NCI-H2107 treated with DMSO at 0.1 percent for 48 hours (cell line): ENCODE data around the gene SART3.
"Not testable (repeated sequence)": the region's sequence is repeated elsewhere in the genome, so short reads cannot be mapped to it uniquely, and the experiment has no call there.

Experiments used
- DNase-seq: peaks from one replicate; lab custom pipeline; 2025; ENCODE audit not compliant: unreplicated experiment; lab: John Stamatoyannopoulos, UW

The SART3 gene

DNA sequence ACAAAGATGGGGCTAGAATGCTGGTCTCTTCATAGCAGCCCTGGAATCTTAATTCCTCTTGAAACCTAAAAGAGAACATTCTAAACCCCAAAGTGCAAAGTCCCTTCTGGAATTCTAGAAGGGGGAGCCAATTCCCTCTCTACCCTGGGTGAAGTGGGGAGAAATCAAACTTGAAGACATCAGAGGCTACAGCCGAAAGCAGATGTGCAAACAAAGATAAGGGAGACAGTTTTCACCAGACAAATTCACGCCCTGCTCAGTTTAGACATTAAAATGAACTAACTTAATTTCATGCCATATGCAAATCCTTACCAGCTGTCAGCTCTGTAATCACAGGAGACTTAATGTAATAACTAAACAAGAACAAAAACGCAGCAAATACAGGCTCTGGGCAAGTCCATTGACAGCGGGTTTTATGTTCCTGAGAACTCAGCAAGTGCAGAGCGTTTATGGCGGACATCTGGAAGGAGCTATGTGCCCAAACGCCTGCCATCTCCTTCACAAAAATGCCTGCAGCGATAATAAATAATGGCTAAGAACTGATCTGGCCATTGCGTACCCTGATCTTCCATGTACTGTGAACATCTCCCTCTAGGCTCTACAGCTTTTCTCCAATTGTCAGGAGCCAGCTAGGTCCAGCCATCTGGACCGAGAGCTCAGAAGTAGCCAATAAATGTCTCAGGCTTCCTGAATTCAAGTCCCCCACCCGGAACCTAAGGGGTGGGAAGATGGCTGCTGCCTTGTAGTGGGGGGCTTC is 65.0 kb downstream of the SART3 start:
- no peak for DNase-seq

DNA sequence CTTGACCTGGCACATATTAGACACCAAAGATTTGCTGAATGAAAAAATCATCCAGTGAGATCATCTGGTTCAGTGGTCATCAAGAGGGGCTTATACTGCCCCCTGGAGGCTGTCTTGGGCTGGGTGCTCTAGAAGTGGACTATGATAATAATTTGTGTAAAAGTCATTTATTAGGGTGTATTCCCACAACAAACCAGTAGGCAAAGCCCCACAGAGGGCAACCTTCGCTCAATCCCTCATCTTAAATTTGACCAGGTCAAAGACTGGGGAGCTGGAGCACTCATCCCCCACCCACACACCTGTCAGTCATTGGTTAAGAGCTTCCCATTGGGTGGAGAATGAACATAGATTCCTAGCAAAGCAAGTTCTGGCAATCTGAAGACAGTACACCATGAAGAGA is 65.9 kb downstream of the SART3 start:
- no peak for DNase-seq

DNA sequence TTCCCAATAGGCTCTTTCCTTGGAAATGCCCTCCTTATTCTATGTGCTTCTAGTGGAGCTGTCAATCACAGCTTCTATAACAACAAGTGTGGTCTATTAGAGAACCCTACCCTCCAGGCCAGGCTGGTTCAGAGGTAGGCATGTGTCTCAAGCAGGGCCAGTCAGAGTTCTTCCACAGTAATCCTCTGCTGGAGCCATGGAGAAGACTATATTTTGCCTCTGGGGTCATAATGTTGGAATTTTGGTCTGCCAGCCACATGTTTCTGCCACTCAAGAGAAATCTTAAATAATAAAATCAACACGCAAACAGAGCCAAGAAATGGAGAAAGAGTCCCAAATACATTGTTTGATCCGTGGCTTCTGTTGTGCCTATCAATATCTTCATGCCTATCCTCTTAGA is 69.7 kb downstream of the SART3 start:
- DNase-seq: no peak

DNA sequence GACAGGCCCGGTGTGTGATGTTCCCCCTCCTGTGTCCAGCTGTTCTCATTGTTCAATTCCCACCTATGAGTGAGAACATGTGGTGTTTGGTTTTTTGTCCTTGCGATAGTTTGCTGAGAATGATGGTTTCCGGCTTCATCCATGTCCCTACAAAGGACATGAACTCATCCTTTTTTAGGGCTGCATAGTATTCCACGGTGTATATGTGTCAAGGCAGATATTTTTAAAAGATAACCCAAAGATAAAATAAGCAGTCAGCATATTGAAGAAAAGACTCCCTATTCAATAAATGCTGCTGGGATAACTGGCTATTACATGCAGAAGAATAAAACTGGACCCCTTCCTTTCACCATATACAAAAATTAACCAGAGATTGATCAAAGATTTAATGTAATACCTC is 73.9 kb downstream of the SART3 start:
- not testable (repeated sequence) for DNase-seq

DNA sequence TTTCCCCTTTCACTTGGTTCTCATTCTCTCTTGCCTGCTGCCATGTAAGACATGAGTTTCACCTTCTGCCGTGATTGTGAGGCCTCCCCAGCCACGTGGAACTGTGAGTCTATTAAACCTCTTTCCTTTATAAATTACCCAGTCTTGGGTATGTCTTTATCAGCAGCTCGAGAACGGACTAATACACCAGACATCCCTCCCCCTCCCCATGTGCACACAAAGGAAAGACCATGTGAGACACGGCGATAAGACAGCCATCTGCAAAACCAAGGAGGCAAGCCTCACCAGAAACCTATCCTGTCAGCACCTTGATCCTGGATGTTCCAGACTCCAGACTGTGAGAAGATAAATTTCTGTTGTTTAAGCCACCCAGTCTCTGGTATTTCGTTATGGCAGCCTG is 75.6 kb downstream of the SART3 start:
- not testable (repeated sequence) for DNase-seq

DNA sequence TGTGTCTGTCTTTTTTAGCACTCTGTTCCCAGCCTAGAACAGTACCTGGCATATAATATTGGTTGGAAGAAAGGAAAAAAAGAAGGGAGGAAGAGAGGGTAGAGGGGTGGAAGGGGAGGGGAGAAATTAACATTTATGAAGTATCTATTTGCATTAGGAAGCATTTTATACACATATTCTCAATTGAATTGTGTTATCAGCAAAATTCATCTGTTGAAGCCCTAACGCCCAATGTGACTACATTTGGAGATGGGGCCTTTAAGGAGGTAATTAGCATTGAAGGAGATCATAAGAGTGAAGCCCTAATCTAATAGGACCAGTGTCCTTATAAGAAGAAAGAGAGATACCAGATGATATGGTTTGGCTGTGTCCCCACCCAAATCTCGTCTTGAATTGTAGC is 76.1 kb downstream of the SART3 start:
- no peak for DNase-seq

DNA sequence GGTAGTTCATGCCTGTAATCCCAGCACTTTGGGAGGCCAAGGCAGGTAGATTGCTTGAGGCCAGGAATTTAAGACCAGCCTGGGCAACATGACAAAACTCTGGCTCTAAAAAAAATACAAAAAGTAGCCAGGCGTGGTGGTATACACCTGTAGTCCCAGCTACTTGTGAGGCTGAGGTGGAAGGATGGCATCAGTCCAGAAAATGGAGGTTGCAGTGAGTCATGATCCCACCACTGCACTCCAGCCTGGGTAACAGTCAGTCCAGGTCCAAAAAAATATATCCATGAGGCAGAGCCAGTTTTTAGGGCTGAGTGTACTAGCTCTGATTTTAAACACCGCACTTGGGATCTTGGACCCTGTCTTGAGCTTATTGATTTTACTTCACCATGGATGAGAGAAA is 76.5 kb downstream of the SART3 start:
- DNase-seq: no peak

DNA sequence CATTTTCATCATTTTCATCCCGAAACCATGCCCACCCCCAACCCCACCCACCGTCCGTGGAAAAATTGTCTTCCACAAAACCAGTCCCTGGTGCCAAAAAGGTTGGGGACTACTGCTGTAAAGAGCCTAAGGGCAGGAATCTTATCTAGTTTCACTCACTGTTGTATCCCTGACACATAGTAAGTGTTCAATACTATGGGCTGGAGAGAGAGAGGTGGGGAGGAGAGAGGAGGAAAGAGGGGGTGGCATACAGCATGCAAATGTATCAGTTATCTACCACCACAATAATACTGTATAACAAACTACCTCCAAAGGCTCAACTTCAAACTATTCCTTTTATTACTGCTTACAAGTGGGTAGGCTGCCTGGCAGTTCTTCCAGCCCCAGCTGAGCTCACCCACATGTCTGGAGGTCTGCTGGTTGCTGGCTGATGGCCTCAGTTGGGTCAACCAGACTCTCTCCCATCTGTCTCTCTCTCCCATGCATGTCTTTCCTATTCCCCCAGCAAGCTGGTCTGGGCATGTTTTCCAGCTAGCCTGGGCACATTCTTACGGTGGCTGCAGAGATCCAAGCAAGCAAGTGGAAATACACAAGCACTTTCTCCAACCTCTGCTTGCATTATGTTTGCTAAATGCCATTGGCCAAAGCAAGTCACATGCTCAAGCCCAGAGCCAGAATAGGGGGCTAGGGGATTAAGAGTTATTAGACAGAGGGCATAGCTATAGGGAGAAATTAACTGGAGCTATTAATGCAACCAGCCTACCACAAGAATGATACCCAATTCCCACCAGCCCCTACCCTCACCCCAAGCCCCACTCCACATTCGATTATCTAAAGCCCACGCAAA is 77.5 kb downstream of the SART3 start:
- DNase-seq: no peak

DNA sequence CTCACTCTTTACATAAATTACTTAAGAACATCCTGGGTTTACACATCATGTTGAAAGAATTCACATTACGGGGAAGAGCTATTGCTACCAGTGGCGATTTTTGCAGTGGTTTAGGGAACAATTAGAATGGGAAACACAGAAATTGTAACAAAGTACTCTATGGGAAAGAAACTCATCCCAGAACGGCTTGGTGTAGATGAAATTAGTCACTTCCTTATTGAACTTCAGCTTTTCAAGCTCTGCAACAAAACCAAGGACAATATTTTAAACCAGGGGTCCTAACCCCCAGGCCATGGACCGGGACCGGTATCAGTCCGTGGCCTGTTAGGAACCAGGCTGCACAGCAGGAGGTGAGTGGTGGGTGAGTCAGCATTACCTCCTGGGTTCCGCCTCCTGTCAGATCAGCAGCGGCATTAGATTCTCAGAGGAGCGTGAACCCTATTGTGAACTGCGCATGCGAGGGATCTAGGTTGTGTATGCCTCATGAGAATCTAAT is 78.2 kb downstream of the SART3 start:
- DNase-seq: no peak

DNA sequence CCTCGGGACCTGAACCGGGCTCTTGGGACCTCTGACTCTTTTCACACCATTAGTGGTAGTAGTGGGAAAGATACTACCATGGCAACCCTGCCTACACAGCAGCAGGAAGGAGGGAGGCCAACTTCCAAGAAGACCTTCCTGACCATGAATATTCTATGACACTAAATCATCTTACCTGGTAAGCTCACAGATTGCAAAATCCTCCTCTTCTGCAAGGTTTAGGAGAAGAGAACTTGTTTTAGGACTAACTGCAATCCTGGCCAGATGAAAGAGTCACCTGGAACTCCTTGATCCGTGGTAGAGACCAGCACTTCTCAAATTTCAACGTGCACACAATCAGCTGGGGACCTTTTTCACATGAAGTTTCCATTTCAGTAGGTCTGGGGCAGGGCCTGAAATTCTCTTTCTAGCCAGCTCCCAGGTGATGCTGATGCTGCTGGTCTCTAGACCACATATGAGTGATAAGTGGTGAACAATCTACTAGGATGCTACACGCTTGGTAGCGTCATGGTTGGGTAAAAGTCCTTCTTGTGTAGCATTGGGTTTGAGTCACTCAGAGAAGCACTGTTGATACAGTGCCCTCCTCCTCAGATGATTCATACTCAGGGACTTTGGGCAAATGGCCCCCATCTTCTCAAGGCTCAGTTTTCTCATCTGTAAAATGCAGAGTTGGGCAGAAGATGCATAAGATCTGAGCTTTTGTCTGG is 81.5 kb downstream of the SART3 start:
- no peak for DNase-seq

DNA sequence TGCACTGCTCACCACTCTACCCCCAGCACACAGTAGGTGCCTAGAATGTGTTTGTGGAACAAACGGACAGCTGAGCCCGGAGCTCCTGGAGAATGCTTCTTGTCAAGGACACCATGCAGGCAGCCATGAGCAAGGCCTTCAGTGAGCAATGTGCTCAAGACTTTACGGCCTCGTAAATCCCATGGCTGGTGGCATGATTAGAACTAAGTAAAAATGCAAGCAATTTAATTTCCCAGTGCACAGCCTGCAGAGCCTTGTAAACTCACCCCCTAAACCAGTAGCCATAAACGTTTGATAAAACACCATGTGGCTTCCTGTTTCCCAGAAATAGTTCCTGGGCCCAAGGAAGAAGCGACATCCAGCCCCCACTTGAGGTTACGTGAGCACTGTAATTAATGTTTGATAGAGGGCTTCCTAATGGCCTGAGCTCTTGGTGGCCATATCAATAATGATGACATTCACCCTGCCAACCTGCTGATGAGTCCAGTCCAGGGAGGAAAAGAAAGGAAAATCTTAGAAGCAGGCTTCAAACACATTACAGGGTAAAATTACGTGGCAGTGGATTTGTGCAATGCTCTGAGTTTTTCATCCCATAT is 82.3 kb downstream of the SART3 start:
- no peak for DNase-seq

DNA sequence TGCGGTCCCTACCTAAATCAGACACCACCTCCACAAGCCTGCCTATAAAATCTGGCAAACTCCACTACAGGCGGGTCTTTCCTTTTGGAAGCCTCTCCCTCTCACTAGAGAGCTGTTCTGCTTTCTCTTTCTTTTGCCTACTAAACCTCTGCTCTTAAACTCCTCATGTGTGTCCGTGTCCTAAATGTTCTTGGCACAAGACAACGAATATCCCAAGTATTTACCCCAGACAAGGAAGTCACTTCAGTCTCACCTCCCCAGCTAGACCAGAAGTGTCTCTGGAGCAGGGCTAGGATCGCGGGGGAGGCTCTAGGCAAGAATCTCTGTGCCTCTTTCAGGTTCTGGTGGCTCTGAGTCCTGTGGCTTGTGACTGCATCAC is 83.1 kb downstream of the SART3 start:
- DNase-seq: no peak

DNA sequence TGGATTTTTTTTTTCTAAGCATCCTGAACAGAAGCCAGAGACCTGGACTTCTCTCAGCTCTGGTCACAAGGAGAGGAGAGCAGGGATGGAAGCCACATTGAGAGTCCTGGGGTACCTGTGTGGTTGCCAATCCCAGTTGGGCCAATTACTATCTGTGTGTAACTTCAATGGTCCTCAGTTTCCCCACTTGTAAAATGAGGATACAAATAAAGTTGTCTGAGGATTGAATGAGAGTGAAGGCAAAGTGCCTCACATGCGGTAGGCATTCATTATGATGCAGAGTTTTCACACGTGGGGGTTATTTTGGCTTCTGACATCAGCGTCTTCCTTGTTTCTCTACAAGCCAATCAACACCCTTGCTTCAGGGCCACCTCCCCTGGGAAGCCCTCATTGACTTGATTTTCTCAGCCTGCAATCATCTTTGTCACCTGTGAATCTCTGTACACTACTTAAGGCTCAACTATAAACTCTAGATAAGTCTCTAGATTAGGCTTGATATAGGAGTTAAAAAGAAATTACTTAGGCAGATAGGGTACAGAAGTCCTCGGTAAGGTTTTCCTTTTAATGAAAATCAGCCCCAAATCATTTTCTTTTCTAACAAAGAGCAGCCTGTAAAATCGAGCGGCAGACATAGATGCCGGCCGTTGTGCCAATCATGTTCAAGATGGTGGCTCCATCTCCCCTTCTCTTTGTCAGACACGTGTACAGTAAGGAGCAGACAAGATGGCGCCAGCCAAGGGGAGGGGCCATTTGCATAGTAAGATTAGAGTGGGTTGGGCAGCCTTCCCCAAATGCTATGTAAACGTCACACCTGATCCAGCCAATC is 83.7 kb downstream of the SART3 start:
- DNase-seq: no peak

DNA sequence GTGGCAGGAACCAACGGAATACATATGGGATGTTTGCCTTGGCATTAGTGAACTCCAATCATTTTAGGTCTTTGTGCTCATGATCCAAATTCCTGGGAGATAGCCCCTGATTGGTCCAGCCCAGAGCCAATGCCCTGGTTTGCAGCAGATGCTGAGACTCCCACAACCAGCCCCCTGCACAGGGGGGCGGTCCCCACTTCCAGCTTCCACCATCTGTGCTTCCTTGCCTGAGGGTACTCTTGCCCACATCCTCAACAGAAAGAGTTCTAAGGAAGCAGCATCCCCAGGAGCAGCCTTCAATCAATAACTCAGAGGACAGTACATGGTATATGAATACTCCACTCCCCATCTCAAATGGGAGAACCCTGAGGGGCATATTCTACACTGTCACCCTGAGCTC is 85.6 kb downstream of the SART3 start:
- no peak for DNase-seq

DNA sequence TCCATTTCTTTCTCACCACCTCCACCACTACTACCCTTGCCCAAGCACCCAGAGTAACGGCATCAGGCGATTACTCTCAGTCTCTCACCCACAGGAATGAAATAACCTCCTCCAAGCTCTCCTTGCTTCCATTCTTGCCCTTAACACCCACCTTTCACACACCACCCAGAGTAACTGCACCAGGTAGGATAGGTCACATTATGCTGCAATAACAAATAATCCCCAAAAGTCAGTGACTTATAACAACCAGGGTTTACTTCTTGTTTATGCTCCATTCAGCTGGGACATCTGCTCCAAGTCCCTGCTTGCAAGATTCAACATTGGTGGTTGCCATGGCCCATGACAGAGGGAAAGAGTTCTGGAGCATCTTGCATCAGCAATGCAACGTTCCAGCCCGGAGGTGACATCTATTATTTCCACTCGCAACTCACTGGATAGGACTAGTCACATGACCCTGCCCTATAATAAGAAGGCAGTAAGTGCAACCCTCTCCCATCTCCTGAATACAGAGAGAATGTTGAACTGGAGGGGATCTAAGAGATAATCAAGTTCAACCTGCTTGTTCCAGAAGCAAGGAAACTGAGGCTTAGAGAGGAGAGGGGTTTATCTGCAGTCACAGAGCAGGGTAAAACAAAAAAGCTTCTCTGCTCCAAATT is 87.4 kb downstream of the SART3 start:
- DNase-seq: no peak
